K562 (cell line): ENCODE measurements around the gene ABCC1. TPM values are rescaled to one million over a fixed set of nuclear protein-coding genes. Genes with fewer than 3 reads are reported as not detected.

Experiments
- ATAC-seq: fragments of 200-7000 bp; cut with Tn5 transposase; 3 replicates; pipeline ENCODE4 v1.9.1; 2020; ENCODE audit warnings: moderate library complexity
- BruUV-seq: library from RNA; stranded (reverse); fragments of 400-500 nt; replicated peaks from 2 replicates; lab custom pipeline; 2021; lab: Mats Ljungman, UMichigan
- CTCF ChIA-PET: fragments of 300-600 bp; formaldehyde crosslinking; extraction: SDS; loops from one replicate; lab custom pipeline; 2021; ENCODE audit warnings: low intra/inter-chr PET ratio; lab: Yijun Ruan, JAX
- POLR2A ChIA-PET: fragments of 300-600, 350-650 bp; sonication (Branson Sonifier 250); formaldehyde crosslinking; extraction: SDS; loops from one replicate; lab custom pipeline; 2021; ENCODE audit warnings: antibody characterized with exemption, inconsistent platforms; lab: Yijun Ruan, JAX
- DNase-seq, 4 experiments: peaks; one replicate each; pipeline versions ENCODE4 v3.0.0 to v3.0.0-alpha.2; 2011 to 2018; ENCODE audit warnings: low spot score in 3 of 4, mixed read lengths in 3 of 4; ENCODE audit errors: extremely low read depth in 1 of 4
- FAIRE-seq: peaks from 2 replicates; lab custom pipeline; 2011; peaks lifted over from hg19 to GRCh38; lab: Jason Lieb, UNC
- H2AFZ ChIP-seq: 2 replicates; pipeline ENCODE4 v1.6.0; 2011; ENCODE audit warnings: low read depth, low read length, control low read depth, inconsistent platforms
- H3K27ac ChIP-seq: fragments of 200-600 bp; 3 replicates; pipeline ENCODE4 v1.8.0; 2011; ENCODE audit warnings: low read depth, mild to moderate bottlenecking, control low read depth, inconsistent platforms, low read length, moderate library complexity, mixed read lengths; ENCODE audit errors: extremely low read depth
- H3K27me3 ChIP-seq, 2 experiments: fragments of 300-600 bp in 1 of 2; 2 replicates in 1 of 2; 3 replicates in 1 of 2; pipeline versions ENCODE4 v1.6.0 to v1.8.0; 2011; ENCODE audit warnings: inconsistent platforms in 2 of 2, low read length in 2 of 2, mild to moderate bottlenecking in 1 of 2, mixed read lengths in 1 of 2, moderate library complexity in 1 of 2; ENCODE audit not compliant: control insufficient read depth in 2 of 2, insufficient read depth in 2 of 2
- H3K36me3 ChIP-seq: fragments of 300-600 bp; 3 replicates; pipeline ENCODE4 v1.8.0; 2011; ENCODE audit warnings: mild to moderate bottlenecking, low read length, inconsistent platforms; ENCODE audit not compliant: control insufficient read depth, insufficient read depth
- H3K4me1 ChIP-seq, 2 experiments: fragments of 200-600 bp in 1 of 2; replicated peaks in 1 of 2; 2 replicates in 1 of 2; 3 replicates in 1 of 2; pipeline versions ENCODE4 v1.5.1 to v1.8.0; 2011; ENCODE audit warnings: inconsistent platforms in 2 of 2, low read length in 2 of 2, mild to moderate bottlenecking in 1 of 2, mixed read lengths in 1 of 2, moderate library complexity in 1 of 2; ENCODE audit not compliant: control insufficient read depth in 2 of 2, insufficient read depth in 2 of 2
- H3K4me2 ChIP-seq: 2 replicates; pipeline ENCODE4 v1.6.1; 2011; ENCODE audit warnings: low read length, control low read depth, inconsistent platforms, mixed read lengths; ENCODE audit not compliant: insufficient read depth
- H3K4me3 ChIP-seq: fragments of 200-600 bp; sonication (generic), shearing (Covaris generic); 2 replicates; pipeline ENCODE4 v1.5.1; 2016; ENCODE audit warnings: control low read depth, inconsistent platforms
- H3K79me2 ChIP-seq: fragments of 200-600 bp; 3 replicates; pipeline ENCODE4 v1.8.0; 2011; ENCODE audit warnings: low read length, inconsistent platforms; ENCODE audit not compliant: control insufficient read depth, insufficient read depth
- H3K9ac ChIP-seq, 2 experiments: 2 replicates each; pipeline versions ENCODE4 v1.6.0 to v1.6.1; 2011; ENCODE audit warnings: low read depth in 2 of 2, low read length in 2 of 2, control low read depth in 1 of 2, inconsistent platforms in 1 of 2, mild to moderate bottlenecking in 1 of 2, mixed read lengths in 1 of 2; ENCODE audit not compliant: insufficient read depth in 1 of 2
- H3K9me1 ChIP-seq: one replicate; pipeline ENCODE4 v1.6.0; 2011; ENCODE audit warnings: inconsistent platforms, mild to moderate bottlenecking, low read length, moderate library complexity; ENCODE audit not compliant: control insufficient read depth, insufficient read depth
- H3K9me3 ChIP-seq: replicated peaks from 2 replicates; pipeline ENCODE4 v1.5.1; 2011; ENCODE audit warnings: low read depth, low read length, inconsistent platforms; ENCODE audit not compliant: control insufficient read depth, insufficient read depth
- H4K20me1 ChIP-seq: replicated peaks from 2 replicates; pipeline ENCODE4 v1.6.1; 2011; ENCODE audit warnings: low read length, inconsistent platforms, mixed read lengths; ENCODE audit not compliant: control insufficient read depth, insufficient read depth
- CTCF ChIP-seq, 3 experiments: IDR thresholded peaks in 2 of 3; conservative IDR thresholded peaks in 1 of 3; 2 replicates each; pipeline ENCODE4 v1.5.1; 2011 to 2012; ENCODE audit warnings: low read length in 3 of 3, mild to moderate bottlenecking in 3 of 3, control low read depth in 2 of 3, improper control_type of control experiment in 1 of 3, inconsistent platforms in 1 of 3, low read depth in 1 of 3, mixed read lengths in 1 of 3, moderate library complexity in 1 of 3; ENCODE audit not compliant: insufficient read depth in 2 of 3
- MAFF ChIP-seq: IDR thresholded peaks from 2 replicates; pipeline ENCODE4 v1.6.1; 2012; ENCODE audit warnings: low read length, improper control_type of control experiment
- OTX1 ChIP-seq: fragments of 450-650 bp; formaldehyde crosslinking; IDR thresholded peaks from 2 replicates; pipeline ENCODE4 v1.4.0; 2022; ENCODE audit warnings: mild to moderate bottlenecking
- POLR2AphosphoS5 ChIP-seq: IDR thresholded peaks from 2 replicates; pipeline ENCODE4 v1.6.1; 2011; ENCODE audit warnings: mild to moderate bottlenecking, low read depth, low read length, moderate library complexity; ENCODE audit not compliant: control insufficient read depth, insufficient read depth
- RB1 ChIP-seq: fragments of 450-650 bp; IDR thresholded peaks from 2 replicates; pipeline ENCODE4 v1.6.1; 2017; ENCODE audit warnings: low read depth, mild to moderate bottlenecking
- ZC3H8 ChIP-seq: fragments of 450-650 bp; IDR thresholded peaks from 2 replicates; pipeline ENCODE4 v1.6.1; 2017
- ZNF224 ChIP-seq: sonication (generic); formaldehyde crosslinking; IDR thresholded peaks from 2 replicates; pipeline ENCODE4 v1.8.0; 2022; ENCODE audit warnings: mild to moderate bottlenecking, missing genetic modification reagents
- WGBS: fragments of 100-300 bp; shearing (Covaris generic); methylation state at CpG from one replicate; pipeline ENCODE4 v1.1.6; 2016; ENCODE audit warnings: low coverage, mixed read lengths; ENCODE audit not compliant: insufficient coverage; ENCODE audit errors: missing lambda C conversion rate; 5-methylcytosine and 5-hydroxymethylcytosine counted together
- in situ Hi-C: fragments of 300-500 bp; cut with MboI; formaldehyde crosslinking; loops from 4 replicates; pipeline ENCODE4 v1.15.0; 2018; ENCODE audit warnings: inconsistent platforms, mixed read lengths
- intact Hi-C: fragments of 100-400 bp; cut with micrococcal nuclease; formaldehyde crosslinking; loops from 2 replicates; pipeline ENCODE4 v1.14.2; 2022
- polyA plus RNA-seq, 8 experiments: library from polyadenylated mRNA; depleted of rRNA in 4 of 8; stranded (reverse) in 5 of 8; unstranded in 3 of 8; fragments of >200 nt; fragmentation: Nextera tagmentation in 2 of 8; fragmentation: Illumina TruSeq in 1 of 8; extraction: Ambion mirVana in 2 of 8; extraction: Trizol in 1 of 8; gene quantifications; 2 replicates each; pipeline versions ENCODE4 v1.2.1 to v1.2.3, GENCODE V29; 2011 to 2014; ENCODE audit warnings: inconsistent platforms in 1 of 8, missing spikeins in 1 of 8
- total RNA-seq, 7 experiments: library from RNA; depleted of rRNA in 6 of 7; stranded (reverse); fragments of >200 nt in 6 of 7; fragmentation: Illumina TruSeq in 2 of 7; extraction: Trizol in 2 of 7; gene quantifications; 2 replicates each; pipeline versions ENCODE4 v1.2.1 to v1.2.3, GENCODE V29; 2011 to 2021; ENCODE audit warnings: low replicate concordance in 1 of 7
- TF ChIP-seq, protein P1 (sequence below): fragments of 250-450 bp; sonication (Bioruptor Pico); IDR thresholded peaks from 2 replicates; pipeline ENCODE4 v1.5.0; 2021; ENCODE audit warnings: mild to moderate bottlenecking, borderline replicate concordance

Gene ABCC1
- total and polyA plus RNA-seq, 9 of the 15 experiments (the other 6 are each of a cell fraction or from before 2014, with no cell fraction given), result 3.9 to 41.6 (median 10.0) TPM

GRCh38 chr16:16167927-16168326 lies 218.5 kb downstream of the ABCC1 start:
- no peak overlapping the region for H3K4me3 ChIP-seq
- no peaks in the 10 kb centered on the region for H4K20me1 ChIP-seq
- ATAC-seq, result peak; percentile 44; the same call in 2 of the 3 replicates
- H3K9ac ChIP-seq, result no peak overlapping the region
- no peak overlapping the region for H3K27ac ChIP-seq
- FAIRE-seq, result no peak
- no peak overlapping the region for H2AFZ ChIP-seq
- H3K79me2 ChIP-seq, result no peaks in the 10 kb centered on the region
- H3K9me1 ChIP-seq, result no peaks in the 10 kb centered on the region
- POLR2A ChIA-PET, result interaction anchor here (1.2 kb wide), 1 partner anchor 9 kb away, joined by 4 read pairs; no protein-coding TSS in a partner anchor
- H3K27me3 ChIP-seq, result peaks cover 2 to 10% of the 10 kb centered on the region in 2 experiments; a peak in 2 of 5 replicates
- no peak for DNase-seq
- WGBS, result 33% methylated on average over 11 of the region's 11 CpGs
- BruUV-seq, result no TSS peak
- no peaks in the 10 kb centered on the region for H3K36me3 ChIP-seq
- H3K4me1 ChIP-seq, result peaks cover 0 to 4% of the 10 kb centered on the region in 2 experiments; a peak in 2 of 5 replicates
- in situ Hi-C loops (no loop called here), intact Hi-C loops (no loop called here)
- H3K4me2 ChIP-seq, result no peak overlapping the region
- CTCF ChIA-PET, result no interaction called here
- no peaks in the 10 kb centered on the region for H3K9me3 ChIP-seq
- no peak for TF ChIP-seq ZNF224 (CRISPR knock-in tag)
- no peak for TF ChIP-seq MAFF
- TF ChIP-seq POLR2AphosphoS5, result no peak
- no peak for TF ChIP-seq RB1
- no peak for TF ChIP-seq ZC3H8
- TF ChIP-seq OTX1 (CRISPR knock-in tag), result no peak
- 0 out of 6 replicates have a peak, but pooled peaks of 2 of the 3 experiments have one; percentile 12 to 23 for TF ChIP-seq CTCF (IDR thresholded peaks at IDR 0.05 in 2 of 3, conservative IDR thresholded peaks at IDR 0.05 in 1 of 3; ENCODE audit: insufficient read depth in 2 of 3, low read depth in 1 of 3, low read length in 3 of 3)
- TF ChIP-seq, protein P1, sequence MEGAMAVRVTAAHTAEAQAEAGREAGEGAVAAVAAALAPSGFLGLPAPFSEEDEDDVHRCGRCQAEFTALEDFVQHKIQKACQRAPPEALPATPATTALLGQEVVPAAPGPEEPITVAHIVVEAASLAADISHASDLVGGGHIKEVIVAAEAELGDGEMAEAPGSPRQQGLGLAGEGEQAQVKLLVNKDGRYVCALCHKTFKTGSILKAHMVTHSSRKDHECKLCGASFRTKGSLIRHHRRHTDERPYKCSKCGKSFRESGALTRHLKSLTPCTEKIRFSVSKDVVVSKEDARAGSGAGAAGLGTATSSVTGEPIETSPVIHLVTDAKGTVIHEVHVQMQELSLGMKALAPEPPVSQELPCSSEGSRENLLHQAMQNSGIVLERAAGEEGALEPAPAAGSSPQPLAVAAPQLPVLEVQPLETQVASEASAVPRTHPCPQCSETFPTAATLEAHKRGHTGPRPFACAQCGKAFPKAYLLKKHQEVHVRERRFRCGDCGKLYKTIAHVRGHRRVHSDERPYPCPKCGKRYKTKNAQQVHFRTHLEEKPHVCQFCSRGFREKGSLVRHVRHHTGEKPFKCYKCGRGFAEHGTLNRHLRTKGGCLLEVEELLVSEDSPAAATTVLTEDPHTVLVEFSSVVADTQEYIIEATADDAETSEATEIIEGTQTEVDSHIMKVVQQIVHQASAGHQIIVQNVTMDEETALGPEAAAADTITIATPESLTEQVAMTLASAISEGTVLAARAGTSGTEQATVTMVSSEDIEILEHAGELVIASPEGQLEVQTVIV (CRISPR knock-in tag), result no peak
